Measurements from ENCODE around the gene GBA2. TPM values are rescaled to one million over a fixed set of nuclear protein-coding genes. Genes with fewer than 3 reads are reported as not detected.

Gene GBA2
- total and polyA plus RNA-seq, 2 donors (not counting 3 experiments of a cell fraction or from before 2014, with no cell fraction given), result 110 to 158 TPM

- FAIRE-seq, result peak; percentile 52
- no peak overlapping the region for H3K4me3 ChIP-seq (replicated peaks in 1 of 3; ENCODE audit: insufficient read depth in 1 of 3, low read depth in 1 of 3, low read length in 3 of 3)
- no peaks in the 10 kb centered on the region for H3K9me1 ChIP-seq (replicated peaks; ENCODE audit: control insufficient read depth, extremely low read depth, insufficient read depth, low read length)
- H3K9ac ChIP-seq (replicated peaks; ENCODE audit: extremely low read depth, insufficient read depth, low read length), result no peak overlapping the region
- H3K27ac ChIP-seq (ENCODE audit: insufficient read depth, low read depth, low read length), result peak overlapping the region; percentile 43
- intact Hi-C loops (cut with micrococcal nuclease), result loop anchor here (1.0 to 2.0 kb wide), 2 partner anchors 11 to 15 kb away; no protein-coding TSS in a partner anchor
- TF ChIP-seq GATA2 (IDR thresholded peaks at IDR 0.05; ENCODE audit: insufficient read depth, insufficient read length, low read depth, low read length) (peak; percentile 53), MYC (IDR thresholded peaks at IDR 0.05; ENCODE audit: low read depth, low read length) (no peak), MAX (IDR thresholded peaks at IDR 0.05; ENCODE audit: insufficient read depth, insufficient read length) (no peak), POLR2AphosphoS5 (IDR thresholded peaks at IDR 0.05; ENCODE audit: insufficient read depth, low read depth, low read length) (no peak)
- no peaks in the 10 kb centered on the region for H3K9me3 ChIP-seq (replicated peaks; ENCODE audit: control insufficient read depth, insufficient read depth, low read length)
- peaks cover 36% of the 10 kb centered on the region for H3K4me1 ChIP-seq (ENCODE audit: control insufficient read depth, extremely low read depth, insufficient read depth, low read length)
- dilution Hi-C loops (cut with MboI; ENCODE audit: extremely low pct_ligation_motif_present, low sequenced_read_pairs), result no loop called here
- CTCF ChIA-PET, result interaction anchor here (1.1 to 4.2 kb wide), 9 partner anchors 9 to 111 kb away, joined by 3 to 21 read pairs (median 7); partner anchors contain the start of genes GBA2, MSMP and RGP1
- DNase-seq (ENCODE audit: low read depth, low spot score), result peak; percentile 94
- H3K36me3 ChIP-seq (ENCODE audit: control insufficient read depth in 2 of 2, extremely low read depth in 1 of 2, insufficient read depth in 2 of 2, low read length in 2 of 2), result no peaks in the 10 kb centered on the region
- H3K79me2 ChIP-seq (ENCODE audit: control insufficient read depth, insufficient read depth, low read length), result no peaks in the 10 kb centered on the region
- H2AFZ ChIP-seq (ENCODE audit: low read depth, low read length), result no peak overlapping the region
- POLR2A ChIA-PET, result interaction anchor here (0.7 to 2.0 kb wide), 2 partner anchors 11 to 41 kb away, joined by 3 to 4 read pairs; no protein-coding TSS in a partner anchor
- no peaks in the 10 kb centered on the region for H4K20me1 ChIP-seq (replicated peaks; ENCODE audit: control insufficient read depth, extremely low read depth, insufficient read depth, low read length)
- H3K4me2 ChIP-seq (ENCODE audit: insufficient read depth, low read length), result peak overlapping the region; percentile 78
- H3K27me3 ChIP-seq (ENCODE audit: control insufficient read depth in 2 of 2, insufficient read depth in 2 of 2, low read length in 2 of 2), result no peaks in the 10 kb centered on the region
- no TSS peak for BruUV-seq (replicated peaks)
These were observed 22.5 kb upstream of the GBA2 start for GRCh38 chr9:35771534-35771933.

- intact Hi-C loops (cut with micrococcal nuclease) (loop anchor here (1.0 to 2.0 kb wide), 2 partner anchors 11 to 14 kb away; no protein-coding TSS in a partner anchor), dilution Hi-C loops (cut with MboI; ENCODE audit: extremely low pct_ligation_motif_present, low sequenced_read_pairs) (no loop called here)
- ChIA-PET CTCF (interaction anchor here (1.1 to 4.2 kb wide), 9 partner anchors 9 to 111 kb away, joined by 3 to 21 read pairs (median 7); partner anchors contain the start of genes GBA2, MSMP and RGP1), POLR2A (interaction anchor here (0.7 to 2.0 kb wide), 2 partner anchors 11 to 40 kb away, joined by 3 to 4 read pairs; no protein-coding TSS in a partner anchor)
- peak overlapping the region; percentile 41 for H3K9ac ChIP-seq (replicated peaks; ENCODE audit: extremely low read depth, insufficient read depth, low read length)
- H3K27me3 ChIP-seq (ENCODE audit: control insufficient read depth in 2 of 2, insufficient read depth in 2 of 2, low read length in 2 of 2), result no peaks in the 10 kb centered on the region
- H3K27ac ChIP-seq (ENCODE audit: insufficient read depth, low read depth, low read length), result peak overlapping the region; percentile 43
- no peaks in the 10 kb centered on the region for H4K20me1 ChIP-seq (replicated peaks; ENCODE audit: control insufficient read depth, extremely low read depth, insufficient read depth, low read length)
- peak; percentile 38 for DNase-seq (ENCODE audit: low read depth, low spot score)
- H3K4me2 ChIP-seq (ENCODE audit: insufficient read depth, low read length), result peak overlapping the region; percentile 78
- no TSS peak for BruUV-seq (replicated peaks)
- peak; percentile 69 for FAIRE-seq
- H3K9me1 ChIP-seq (replicated peaks; ENCODE audit: control insufficient read depth, extremely low read depth, insufficient read depth, low read length), result no peaks in the 10 kb centered on the region
- H3K79me2 ChIP-seq (ENCODE audit: control insufficient read depth, insufficient read depth, low read length), result no peaks in the 10 kb centered on the region
- H2AFZ ChIP-seq (ENCODE audit: low read depth, low read length), result peak overlapping the region; percentile 60
- no peaks in the 10 kb centered on the region for H3K9me3 ChIP-seq (replicated peaks; ENCODE audit: control insufficient read depth, insufficient read depth, low read length)
- H3K4me1 ChIP-seq (ENCODE audit: control insufficient read depth, extremely low read depth, insufficient read depth, low read length), result peaks cover 34% of the 10 kb centered on the region
- no peaks in the 10 kb centered on the region for H3K36me3 ChIP-seq (ENCODE audit: control insufficient read depth in 2 of 2, extremely low read depth in 1 of 2, insufficient read depth in 2 of 2, low read length in 2 of 2)
- TF ChIP-seq EZH2 (IDR thresholded peaks at IDR 0.05; ENCODE audit: borderline replicate concordance, low read depth, low read length, severe bottlenecking) (no peak), CTCF (IDR thresholded peaks at IDR 0.05; ENCODE audit: extremely low read depth in 1 of 2, insufficient read depth in 1 of 2, low read depth in 1 of 2, low read length in 2 of 2) (no peak), POLR2A (IDR thresholded peaks at IDR 0.05; ENCODE audit: low read depth, low read length) (no peak), MYC (IDR thresholded peaks at IDR 0.05; ENCODE audit: low read depth, low read length) (no peak), MAX (IDR thresholded peaks at IDR 0.05; ENCODE audit: insufficient read depth, insufficient read length) (no peak), GATA2 (IDR thresholded peaks at IDR 0.05; ENCODE audit: insufficient read depth, insufficient read length, low read depth, low read length) (no peak), JUN (IDR thresholded peaks at IDR 0.05; ENCODE audit: borderline replicate concordance, insufficient read depth, insufficient read length, low read depth) (no peak), FOS (IDR thresholded peaks at IDR 0.05; ENCODE audit: borderline replicate concordance, insufficient read depth, low read length) (no peak), POLR2AphosphoS5 (IDR thresholded peaks at IDR 0.05; ENCODE audit: insufficient read depth, low read depth, low read length) (no peak)
- H3K4me3 ChIP-seq (replicated peaks in 1 of 3; ENCODE audit: insufficient read depth in 1 of 3, low read depth in 1 of 3, low read length in 3 of 3), result peak overlapping the region in 1 of 3 experiments; percentile 3
These were observed 22.0 kb upstream of the GBA2 start for GRCh38 chr9:35771075-35771433.
